NT2/D1 (cell line): ENCODE results near the gene FNIP1.

Source experiments
- DNase-seq: peaks from one replicate; pipeline ENCODE4 v3.0.0-alpha.2; 2011; ENCODE audit warnings: low read depth, low spot score
- H3K27me3 ChIP-seq: 2 replicates; pipeline ENCODE4 v1.6.0; 2011; ENCODE audit warnings: mild to moderate bottlenecking; ENCODE audit not compliant: insufficient read length, insufficient read depth
- H3K36me3 ChIP-seq: 2 replicates; pipeline ENCODE4 v1.6.1; 2011; ENCODE audit warnings: mild to moderate bottlenecking, low read length, mixed read lengths; ENCODE audit not compliant: insufficient read depth, insufficient read length
- H3K4me1 ChIP-seq: 2 replicates; pipeline ENCODE4 v1.5.1; 2011; ENCODE audit not compliant: insufficient read depth, insufficient read length
- H3K4me3 ChIP-seq: 2 replicates; pipeline ENCODE4 v1.5.1; 2011; ENCODE audit warnings: low read depth; ENCODE audit not compliant: insufficient read length
- H3K9ac ChIP-seq: 2 replicates; pipeline ENCODE4 v1.6.0; 2011; ENCODE audit warnings: low read depth; ENCODE audit not compliant: insufficient read length
- H3K9me3 ChIP-seq: 2 replicates; pipeline ENCODE4 v1.5.1; 2011; ENCODE audit warnings: mild to moderate bottlenecking, low read length; ENCODE audit not compliant: insufficient read depth
- SUZ12 ChIP-seq: IDR thresholded peaks from 2 replicates; pipeline ENCODE4 v1.6.1; 2011; ENCODE audit not compliant: insufficient read length, insufficient read depth; ENCODE audit errors: extremely low read depth
- YY1 ChIP-seq: IDR thresholded peaks from 2 replicates; pipeline ENCODE4 v1.6.1; 2011; ENCODE audit not compliant: insufficient read length, insufficient read depth
- ZNF274 ChIP-seq: IDR thresholded peaks from 2 replicates; pipeline ENCODE4 v1.6.1; 2011; ENCODE audit warnings: mild to moderate bottlenecking, low read depth, low read length

The FNIP1 gene

GRCh38 chr5:131613423-131613822, 183.4 kb downstream of the FNIP1 start:
- H3K9ac ChIP-seq: no peak overlapping the region
- H3K36me3 ChIP-seq: no peaks in the 10 kb centered on the region
- H3K4me3 ChIP-seq: no peak overlapping the region
- H3K4me1 ChIP-seq: no peaks in the 10 kb centered on the region
- H3K27me3 ChIP-seq: no peaks in the 10 kb centered on the region
- no peak for DNase-seq
- H3K9me3 ChIP-seq: no peaks in the 10 kb centered on the region
- TF ChIP-seq YY1: no peak
- TF ChIP-seq ZNF274: no peak
- no peak for TF ChIP-seq SUZ12

GRCh38 chr5:131611064-131611381, 185.8 kb downstream of the FNIP1 start:
- no peak for DNase-seq
- H3K4me1 ChIP-seq: no peaks in the 10 kb centered on the region
- TF ChIP-seq ZNF274: no peak
- TF ChIP-seq SUZ12: no peak
- no peak for TF ChIP-seq YY1
- H3K9ac ChIP-seq: no peak overlapping the region
- no peaks in the 10 kb centered on the region for H3K9me3 ChIP-seq
- H3K4me3 ChIP-seq: no peak overlapping the region
- no peaks in the 10 kb centered on the region for H3K27me3 ChIP-seq
- no peaks in the 10 kb centered on the region for H3K36me3 ChIP-seq

GRCh38 chr5:131610198-131611063, 186.4 kb downstream of the FNIP1 start:
- DNase-seq: no peak
- Histone ChIP-seq H3K36me3 (no peaks in the 10 kb centered on the region), H3K9me3 (no peaks in the 10 kb centered on the region)

GRCh38 chr5:131609774-131610173, 187.0 kb downstream of the FNIP1 start:
- Histone ChIP-seq H3K9ac (no peak overlapping the region), H3K4me1 (no peaks in the 10 kb centered on the region), H3K9me3 (no peaks in the 10 kb centered on the region), H3K27me3 (no peaks in the 10 kb centered on the region), H3K36me3 (no peaks in the 10 kb centered on the region), H3K4me3 (no peak overlapping the region)
- TF ChIP-seq YY1: no peak
- no peak for TF ChIP-seq SUZ12
- TF ChIP-seq ZNF274: no peak
- DNase-seq: no peak

More at GRCh38 chr5:131610198-131611063, 186.4 kb downstream of the FNIP1 start:
- H3K27me3 ChIP-seq: no peaks in the 10 kb centered on the region
- no peak overlapping the region for H3K4me3 ChIP-seq
- TF ChIP-seq YY1: no peak
- TF ChIP-seq ZNF274: no peak
- TF ChIP-seq SUZ12: no peak
- H3K9ac ChIP-seq: no peak overlapping the region
- H3K4me1 ChIP-seq: no peaks in the 10 kb centered on the region

- H3K4me1 ChIP-seq: no peaks in the 10 kb centered on the region
- TF ChIP-seq SUZ12 (no peak), YY1 (no peak), ZNF274 (no peak)
- no peaks in the 10 kb centered on the region for H3K9me3 ChIP-seq
- no peak overlapping the region for H3K4me3 ChIP-seq
- DNase-seq: no peak
- H3K36me3 ChIP-seq: no peaks in the 10 kb centered on the region
- H3K27me3 ChIP-seq: no peaks in the 10 kb centered on the region
- H3K9ac ChIP-seq: no peak overlapping the region
Measured at GRCh38 chr5:131608597-131608996, 188.2 kb downstream of the FNIP1 start.

- TF ChIP-seq ZNF274: no peak
- TF ChIP-seq YY1: no peak
- TF ChIP-seq SUZ12: no peak
- Histone ChIP-seq H3K9me3 (no peaks in the 10 kb centered on the region), H3K4me3 (no peak overlapping the region), H3K27me3 (no peaks in the 10 kb centered on the region), H3K4me1 (no peaks in the 10 kb centered on the region), H3K36me3 (peaks cover 4% of the 10 kb centered on the region), H3K9ac (no peak overlapping the region)
- DNase-seq: no peak
Measured at GRCh38 chr5:131607903-131608540, 188.8 kb downstream of the FNIP1 start.

- no peak for DNase-seq
- Histone ChIP-seq H3K4me3 (no peak overlapping the region), H3K9me3 (no peaks in the 10 kb centered on the region), H3K27me3 (no peaks in the 10 kb centered on the region), H3K4me1 (no peaks in the 10 kb centered on the region), H3K36me3 (peaks cover 7% of the 10 kb centered on the region), H3K9ac (no peak overlapping the region)
- TF ChIP-seq SUZ12: no peak
- no peak for TF ChIP-seq YY1
- TF ChIP-seq ZNF274: no peak
Measured at GRCh38 chr5:131607418-131607817, 189.4 kb downstream of the FNIP1 start.
